ENCODE data around the gene CLDN5.
"Not testable (repeated sequence)": the region's sequence is repeated elsewhere in the genome, so short reads cannot be mapped to it uniquely, and the experiment has no call there.

CLDN5 gene

GRCh38 chr22:19548427-19548826, 24.2 kb upstream of the CLDN5 start:
- DNase-seq (ENCODE audit: low read depth): not testable (repeated sequence)

GRCh38 chr22:19547620-19548019, 23.4 kb upstream of the CLDN5 start:
- no peak for DNase-seq (ENCODE audit: low read depth)

- DNase-seq (ENCODE audit: low read depth): no peak
Observed at GRCh38 chr22:19546680-19547079, 22.5 kb upstream of the CLDN5 start.

- no peak for DNase-seq (ENCODE audit: low read depth)
Observed at GRCh38 chr22:19545935-19546207, 21.7 kb upstream of the CLDN5 start.

GRCh38 chr22:19543970-19544708, 19.9 kb upstream of the CLDN5 start:
- DNase-seq (ENCODE audit: low read depth): no peak

GRCh38 chr22:19540394-19540793, 16.2 kb upstream of the CLDN5 start:
- no peak for DNase-seq (ENCODE audit: low read depth)

GRCh38 chr22:19537941-19538488, 13.8 kb upstream of the CLDN5 start:
- DNase-seq (ENCODE audit: low read depth): no peak

GRCh38 chr22:19536564-19536963, 12.4 kb upstream of the CLDN5 start:
- DNase-seq (ENCODE audit: low read depth): no peak

GRCh38 chr22:19535001-19535400, 10.8 kb upstream of the CLDN5 start:
- no peak for DNase-seq (ENCODE audit: low read depth)

GRCh38 chr22:19533857-19534256, 9.6 kb upstream of the CLDN5 start:
- no peak for DNase-seq (ENCODE audit: low read depth)

- DNase-seq (ENCODE audit: low read depth): no peak
Observed at GRCh38 chr22:19533049-19533626, 8.9 kb upstream of the CLDN5 start.

GRCh38 chr22:19531327-19531726, 7.1 kb upstream of the CLDN5 start:
- not testable (repeated sequence) for DNase-seq (ENCODE audit: low read depth)

- DNase-seq (ENCODE audit: low read depth): no peak
Observed at GRCh38 chr22:19530751-19531150, 6.5 kb upstream of the CLDN5 start.

GRCh38 chr22:19529811-19530210, 5.6 kb upstream of the CLDN5 start:
- no peak for DNase-seq (ENCODE audit: low read depth)

GRCh38 chr22:19527861-19528417, 3.7 kb upstream of the CLDN5 start:
- DNase-seq (ENCODE audit: low read depth): no peak

GRCh38 chr22:19527321-19527721, 3.1 kb upstream of the CLDN5 start:
- no peak for DNase-seq (ENCODE audit: low read depth)

- DNase-seq (ENCODE audit: low read depth): no peak
Observed at GRCh38 chr22:19526702-19527111, 2.5 kb upstream of the CLDN5 start.

- no peak for DNase-seq (ENCODE audit: low read depth)
Observed at GRCh38 chr22:19526076-19526701, 2.0 kb upstream of the CLDN5 start.

GRCh38 chr22:19525666-19526065, 1.5 kb upstream of the CLDN5 start:
- DNase-seq (ENCODE audit: low read depth): no peak

GRCh38 chr22:19525116-19525660, 978 bp upstream of the CLDN5 start:
- no peak for DNase-seq (ENCODE audit: low read depth)

- DNase-seq (ENCODE audit: low read depth): no peak
Observed at GRCh38 chr22:19523240-19524169, 705 bp downstream of the CLDN5 start.

- no peak for DNase-seq (ENCODE audit: low read depth)
Observed at GRCh38 chr22:19522881-19523239, 1.4 kb downstream of the CLDN5 start.

All from GM04504 (cell line).